H9 (cell line): Measurements from ENCODE around the gene PPP1R26. TPM values are rescaled to one million over a fixed set of nuclear protein-coding genes. Genes with fewer than 3 reads are reported as not detected.

Experiments
- DNase-seq: peaks from one replicate; pipeline ENCODE4 v3.0.0-alpha.2; 2017
- H2AFZ ChIP-seq: one replicate; pipeline ENCODE4 v1.6.1; 2013; ENCODE audit warnings: mild to moderate bottlenecking, low read length, control low read depth, moderate library complexity
- H2AK5ac ChIP-seq: 2 replicates; pipeline ENCODE4 v1.6.1; 2013; ENCODE audit warnings: low read length, control low read depth, mixed read lengths; ENCODE audit not compliant: insufficient read length
- H2BK120ac ChIP-seq: one replicate; pipeline ENCODE4 v1.6.1; 2013; ENCODE audit warnings: low read depth, mild to moderate bottlenecking, low read length, control low read depth, inconsistent platforms; ENCODE audit not compliant: poor library complexity, severe bottlenecking
- H2BK12ac ChIP-seq: 2 replicates; pipeline ENCODE4 v1.6.1; 2013; ENCODE audit warnings: low read length, control low read depth, mixed read lengths, low read depth; ENCODE audit not compliant: insufficient read length
- H2BK15ac ChIP-seq: 2 replicates; pipeline ENCODE4 v1.6.1; 2013; ENCODE audit warnings: low read depth, low read length, control low read depth
- H2BK20ac ChIP-seq: one replicate; pipeline ENCODE4 v1.6.1; 2013; ENCODE audit warnings: low read depth, mild to moderate bottlenecking, low read length, control low read depth, inconsistent platforms; ENCODE audit not compliant: poor library complexity, severe bottlenecking
- H2BK5ac ChIP-seq: 2 replicates; pipeline ENCODE4 v1.6.1; 2013; ENCODE audit warnings: low read length, control low read depth, mixed read lengths; ENCODE audit not compliant: insufficient read length
- H3K14ac ChIP-seq: 2 replicates; pipeline ENCODE4 v1.6.1; 2013; ENCODE audit warnings: low read length, control low read depth; ENCODE audit not compliant: insufficient read depth
- H3K18ac ChIP-seq: 2 replicates; pipeline ENCODE4 v1.6.1; 2013; ENCODE audit warnings: low read depth, mild to moderate bottlenecking, mixed read lengths, low read length, control low read depth; ENCODE audit not compliant: insufficient read length
- H3K23ac ChIP-seq: 2 replicates; pipeline ENCODE4 v1.6.1; 2013; ENCODE audit warnings: low read length, control low read depth, mixed read lengths, low read depth; ENCODE audit not compliant: insufficient read length
- H3K23me2 ChIP-seq: 2 replicates; pipeline ENCODE4 v1.6.1; 2013; ENCODE audit warnings: low read depth, mild to moderate bottlenecking, mixed read lengths, low read length, control low read depth; ENCODE audit not compliant: insufficient read length, poor library complexity, severe bottlenecking
- H3K27ac ChIP-seq: 2 replicates; pipeline ENCODE4 v1.5.1; 2013; ENCODE audit warnings: low read length, control low read depth, mixed read lengths, low read depth; ENCODE audit not compliant: insufficient read length
- H3K27me3 ChIP-seq: 2 replicates; pipeline ENCODE4 v1.6.1; 2013; ENCODE audit warnings: low read length, control low read depth, inconsistent platforms; ENCODE audit not compliant: insufficient read depth
- H3K4ac ChIP-seq: 2 replicates; pipeline ENCODE4 v1.6.1; 2013; ENCODE audit warnings: low read depth, mild to moderate bottlenecking, control low read depth, inconsistent platforms, low read length, moderate library complexity
- H3K4me1 ChIP-seq: 2 replicates; pipeline ENCODE4 v1.6.1; 2013; ENCODE audit warnings: low read length, control low read depth, inconsistent platforms; ENCODE audit not compliant: insufficient read depth
- H3K4me2 ChIP-seq: 2 replicates; pipeline ENCODE4 v1.6.1; 2013; ENCODE audit warnings: low read length, control low read depth, mixed read lengths; ENCODE audit not compliant: insufficient read length, insufficient read depth
- H3K56ac ChIP-seq: 2 replicates; pipeline ENCODE4 v1.6.1; 2013; ENCODE audit warnings: low read depth, mild to moderate bottlenecking, mixed read lengths, low read length, control low read depth; ENCODE audit not compliant: insufficient read length
- H3K79me1 ChIP-seq: 2 replicates; pipeline ENCODE4 v1.6.1; 2013; ENCODE audit warnings: low read depth, mild to moderate bottlenecking, moderate library complexity, low read length, control low read depth, inconsistent platforms; ENCODE audit not compliant: insufficient read depth, poor library complexity, severe bottlenecking
- H3K79me2 ChIP-seq: 2 replicates; pipeline ENCODE4 v1.6.1; 2013; ENCODE audit warnings: low read length, control low read depth, inconsistent platforms; ENCODE audit not compliant: insufficient read depth
- H3K9ac ChIP-seq: 2 replicates; pipeline ENCODE4 v1.6.1; 2013; ENCODE audit warnings: low read length, control low read depth, mixed read lengths; ENCODE audit not compliant: insufficient read length; ENCODE audit errors: extremely low read depth
- H3K9me3 ChIP-seq: one replicate; pipeline ENCODE4 v1.6.1; 2013; ENCODE audit warnings: low read depth, low read length, inconsistent platforms; ENCODE audit not compliant: control insufficient read depth
- H3T11ph ChIP-seq: one replicate; pipeline ENCODE4 v1.6.1; 2013; ENCODE audit warnings: mild to moderate bottlenecking, low read length, control low read depth, inconsistent platforms
- H4K20me1 ChIP-seq: one replicate; pipeline ENCODE4 v1.6.1; 2013; ENCODE audit not compliant: control insufficient read depth, insufficient read length, insufficient read depth
- H4K5ac ChIP-seq: 2 replicates; pipeline ENCODE4 v1.6.1; 2013; ENCODE audit warnings: low read depth, mild to moderate bottlenecking, mixed read lengths, low read length, control low read depth; ENCODE audit not compliant: insufficient read length
- H4K8ac ChIP-seq: replicated peaks from 2 replicates; pipeline ENCODE4 v1.6.1; 2013; ENCODE audit warnings: low read length, control low read depth, mixed read lengths, low read depth; ENCODE audit not compliant: insufficient read length
- H4K91ac ChIP-seq: 2 replicates; pipeline ENCODE4 v1.6.1; 2013; ENCODE audit warnings: low read depth, mild to moderate bottlenecking, moderate library complexity, mixed read lengths, low read length, control low read depth; ENCODE audit not compliant: insufficient read length
- H3K27ac Mint-ChIP-seq, 3 experiments: 2 replicates in 2 of 3; 3 replicates in 1 of 3; pipeline ENCODE4 v1.8.0; 2020 to 2021; ENCODE audit warnings: mixed read lengths in 3 of 3, mild to moderate bottlenecking in 1 of 3, moderate library complexity in 1 of 3
- H3K27me3 Mint-ChIP-seq: 2 replicates; pipeline ENCODE4 v1.8.0; 2021; ENCODE audit warnings: low read depth, mild to moderate bottlenecking, moderate library complexity, mixed read lengths
- H3K36me3 Mint-ChIP-seq, 3 experiments: 2 replicates in 2 of 3; 3 replicates in 1 of 3; pipeline ENCODE4 v1.8.0; 2020 to 2021; ENCODE audit warnings: low read depth in 3 of 3, mixed read lengths in 3 of 3; ENCODE audit not compliant: insufficient read depth in 1 of 3
- H3K4me1 Mint-ChIP-seq, 2 experiments: 2 replicates each; pipeline ENCODE4 v1.8.0; 2020; ENCODE audit warnings: mixed read lengths in 2 of 2
- H3K4me3 Mint-ChIP-seq, 2 experiments: 2 replicates in 1 of 2; 3 replicates in 1 of 2; pipeline ENCODE4 v1.8.0; 2020 to 2021; ENCODE audit warnings: mild to moderate bottlenecking in 2 of 2, mixed read lengths in 2 of 2, moderate library complexity in 1 of 2
- H3K9me3 Mint-ChIP-seq, 2 experiments: 2 replicates in 1 of 2; 3 replicates in 1 of 2; pipeline ENCODE4 v1.8.0; 2020; ENCODE audit warnings: mild to moderate bottlenecking in 2 of 2, mixed read lengths in 2 of 2, moderate library complexity in 1 of 2
- WGBS: extraction: QIAGEN DNeasy Blood & Tissue Kit; methylation state at CpG from one replicate; pipeline ENCODE4 v1.1.7; 2013; ENCODE audit warnings: missing lambda C conversion rate, low lambda C conversion rate, mixed read lengths; ENCODE audit not compliant: insufficient read length; ENCODE audit errors: extremely low coverage; 5-methylcytosine and 5-hydroxymethylcytosine counted together
- total RNA-seq: library from RNA; stranded (reverse); gene quantifications from 2 replicates; pipeline ENCODE4 v1.2.1, GENCODE V29; 2021
- TF ChIP-seq, protein P1 (sequence below): fragments of 200-600 bp; sonication (generic); conservative IDR thresholded peaks from 3 replicates; pipeline ENCODE4 v1.8.0; 2021; ENCODE audit warnings: antibody characterized with exemption, mild to moderate bottlenecking

Gene PPP1R26
- total RNA-seq, 1 experiment from 2014 or later: 38.0 TPM

DNA sequence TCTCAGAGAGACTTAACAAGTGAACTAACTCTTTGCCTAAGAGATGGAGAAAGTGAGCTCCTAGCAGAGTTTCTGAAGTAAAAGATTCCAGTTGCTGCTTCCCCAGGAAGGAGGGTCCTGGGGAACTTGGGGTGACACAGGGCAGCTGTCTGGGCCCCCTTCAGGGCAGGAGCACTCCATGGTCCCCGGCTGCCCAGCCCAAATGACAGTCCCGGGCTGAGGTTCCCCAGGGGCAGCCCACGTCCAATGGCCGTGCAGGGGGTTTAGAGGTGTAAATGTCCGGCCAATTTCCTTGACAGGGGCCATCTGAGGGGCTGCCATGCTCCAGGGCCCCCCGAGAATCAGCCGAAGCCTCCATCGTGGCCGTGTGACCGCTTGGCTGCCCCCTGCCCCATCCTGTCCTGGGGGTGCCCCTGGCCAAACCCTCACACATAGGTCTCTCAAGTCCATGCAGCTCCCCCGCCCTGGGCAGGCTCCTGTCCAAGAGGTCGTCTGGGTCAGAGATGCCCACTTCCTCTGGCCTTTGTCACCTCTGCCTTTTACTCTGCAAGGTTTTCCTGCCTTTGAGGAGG lies 5.5 kb upstream of the PPP1R26 start:
- Histone ChIP-seq H3T11ph (no peak overlapping the region), H3K23ac (no peak overlapping the region), H3K27ac (no peak overlapping the region), H4K8ac (no peak overlapping the region), H4K5ac (no peak overlapping the region), H2BK120ac (no peak overlapping the region), H4K91ac (no peak overlapping the region), H4K20me1 (no peaks in the 10 kb centered on the region), H3K56ac (no peak overlapping the region), H3K14ac (no peak overlapping the region), H3K9ac (no peak overlapping the region), H3K79me2 (no peaks in the 10 kb centered on the region), H3K4ac (no peak overlapping the region), H2AK5ac (no peak overlapping the region), H3K4me2 (no peak overlapping the region), H3K23me2 (no peaks in the 10 kb centered on the region), H2BK12ac (no peak overlapping the region), H2AFZ (no peak overlapping the region), H3K18ac (no peak overlapping the region), H3K27me3 (no peaks in the 10 kb centered on the region), H3K4me1 (peaks cover 5% of the 10 kb centered on the region; the same call in 1 of the 2 replicates), H2BK15ac (no peak overlapping the region), H2BK20ac (no peak overlapping the region), H3K79me1 (no peaks in the 10 kb centered on the region), H3K9me3 (no peaks in the 10 kb centered on the region), H2BK5ac (no peak overlapping the region)
- TF ChIP-seq, protein P1, sequence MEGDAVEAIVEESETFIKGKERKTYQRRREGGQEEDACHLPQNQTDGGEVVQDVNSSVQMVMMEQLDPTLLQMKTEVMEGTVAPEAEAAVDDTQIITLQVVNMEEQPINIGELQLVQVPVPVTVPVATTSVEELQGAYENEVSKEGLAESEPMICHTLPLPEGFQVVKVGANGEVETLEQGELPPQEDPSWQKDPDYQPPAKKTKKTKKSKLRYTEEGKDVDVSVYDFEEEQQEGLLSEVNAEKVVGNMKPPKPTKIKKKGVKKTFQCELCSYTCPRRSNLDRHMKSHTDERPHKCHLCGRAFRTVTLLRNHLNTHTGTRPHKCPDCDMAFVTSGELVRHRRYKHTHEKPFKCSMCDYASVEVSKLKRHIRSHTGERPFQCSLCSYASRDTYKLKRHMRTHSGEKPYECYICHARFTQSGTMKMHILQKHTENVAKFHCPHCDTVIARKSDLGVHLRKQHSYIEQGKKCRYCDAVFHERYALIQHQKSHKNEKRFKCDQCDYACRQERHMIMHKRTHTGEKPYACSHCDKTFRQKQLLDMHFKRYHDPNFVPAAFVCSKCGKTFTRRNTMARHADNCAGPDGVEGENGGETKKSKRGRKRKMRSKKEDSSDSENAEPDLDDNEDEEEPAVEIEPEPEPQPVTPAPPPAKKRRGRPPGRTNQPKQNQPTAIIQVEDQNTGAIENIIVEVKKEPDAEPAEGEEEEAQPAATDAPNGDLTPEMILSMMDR: no peak
- Mint-ChIP-seq H3K27ac (no peak overlapping the region), H3K27me3 (no peaks in the 10 kb centered on the region; the same call in none of the 2 replicates), H3K36me3 (peaks cover 0 to 4% (median 0%) of the 10 kb centered on the region in 3 experiments; a peak in 1 of 7 replicates), H3K4me1 (peaks cover 22 to 30% of the 10 kb centered on the region in 2 experiments), H3K4me3 (no peak overlapping the region), H3K9me3 (no peaks in the 10 kb centered on the region; a peak in 1 of 5 replicates)
- peak; percentile 25 for DNase-seq
- WGBS: no CpG with 5 or more reads among the region's 12 CpGs
